Heart right ventricle (tissue), 16 donors: Measurements from ENCODE around the gene EXD3. TPM values are rescaled to one million over a fixed set of nuclear protein-coding genes. Genes with fewer than 3 reads are reported as not detected.
A peak's percentile ranks its signal among the peaks of the same experiment; 100 is the strongest.

ENCODE experiments used
- ATAC-seq, 8 donors: fragments of 200-7000 bp; cut with Tn5 transposase; one replicate each; pipeline ENCODE4 v1.9.1; 2020; ENCODE audit warnings: mild to moderate bottlenecking in 8 of 8, moderate library complexity in 8 of 8, moderate number of reproducible peaks in 1 of 8
- DNase-seq, 2 donors: peaks; one replicate each; pipeline ENCODE4 v3.0.0-alpha.2; 2020
- H3K27ac ChIP-seq, 10 donors: fragments of 200-600 bp; sonication (generic) in 2 of 10; one replicate each; pipeline versions ENCODE4 v1.5.0 to v1.8.0; 2020 to 2022; ENCODE audit warnings: mild to moderate bottlenecking in 3 of 10
- H3K27me3 ChIP-seq, 7 donors: fragments of 200-600 bp; one replicate each; pipeline ENCODE4 v1.8.0; 2021 to 2022; ENCODE audit warnings: mild to moderate bottlenecking in 2 of 7
- H3K36me3 ChIP-seq, 9 donors: fragments of 200-600 bp; sonication (generic) in 1 of 9; one replicate each; pipeline versions ENCODE4 v1.5.0 to v1.8.0; 2020 to 2022; ENCODE audit warnings: mild to moderate bottlenecking in 2 of 9
- H3K4me1 ChIP-seq, 9 donors: fragments of 200-600 bp; sonication (generic) in 1 of 9; one replicate each; pipeline versions ENCODE4 v1.5.0 to v1.8.0; 2020 to 2022; ENCODE audit warnings: mild to moderate bottlenecking in 4 of 9
- H3K4me3 ChIP-seq, 10 donors: fragments of 200-600 bp; sonication (generic) in 2 of 10; one replicate each; pipeline versions ENCODE4 v1.5.0 to v1.8.0; 2020 to 2022; ENCODE audit warnings: mild to moderate bottlenecking in 7 of 10, moderate library complexity in 2 of 10
- H3K9me3 ChIP-seq, 11 donors: fragments of 200-600 bp in 10 of 11; sonication (generic) in 2 of 11; one replicate each; pipeline versions ENCODE4 v1.5.0 to v1.8.0; 2013 to 2022; ENCODE audit warnings: mild to moderate bottlenecking in 2 of 11, control low read depth in 1 of 11, moderate library complexity in 1 of 11
- CTCF ChIP-seq, 9 donors: fragments of 200-600 bp; sonication (generic) in 2 of 9; IDR thresholded peaks; one replicate each; pipeline versions ENCODE4 v1.5.0 to v1.8.0; 2021 to 2022; ENCODE audit warnings: antibody characterized with exemption in 9 of 9, mild to moderate bottlenecking in 5 of 9, moderate library complexity in 1 of 9
- WGBS, 2 donors: extraction: QIAGEN DNeasy Blood & Tissue Kit; methylation state at CpG; one replicate each; pipeline ENCODE4 v1.1.7; 2013; ENCODE audit warnings: inconsistent platforms in 1 of 2; 5-methylcytosine and 5-hydroxymethylcytosine counted together
- intact Hi-C, 10 donors: fragments of 100-400 bp; cut with DNase I; formaldehyde crosslinking; loops; one replicate each; pipeline versions ENCODE4 v1.11.1 to v1.14.2; 2022
- polyA plus RNA-seq, 2 donors: library from polyadenylated mRNA; stranded (reverse); fragments of 200-250 nt; gene quantifications; one replicate each; pipeline ENCODE4 v1.2.3, GENCODE V29; 2013
- total RNA-seq, 10 donors: library from RNA; stranded (reverse); fragmentation: NEBNext Ultra II Directional in 3 of 10; extraction: Animal tissue kit (Norgen Biotek cat#: 25700) in 3 of 10; gene quantifications; one replicate each; pipeline versions ENCODE4 v1.2.1 to v1.2.4, GENCODE V29; 2021 to 2023
- donor health status: Arrhythmogenic right ventricular cardiomyopathy.
- donor health status: ischemic (EF 13 %, LVEDD 7.1; RV severe dilation, severe dysfunction).
- donor health status: healthy with polysubstance abuse.
- donor health status: DM: no; HTN: yes; CAD: no.
- donor health status: DM: no; HTN: no; CAD: no.
- donor health status: ischemic (EF 25% LVEDD 6.9; RV normal size, moderate dysfunction).
- donor health status: ischemic (EF 25% LVEDD 5.7; RV mildly dilated, moderate dysfunction).
- donor health status: healthy.
- donor health status: DM: yes; HTN: yes; CAD: no.
- donor health status: Ischemic cardiomyopathy.
- donor health status: ischemic (EF 35%, LVEDD 5.7; RV mildly dilated, moderate dysfunction).
- donor health status: nonischemic (EF 11% LVEDD 7.7; RV severe dilation, severe dysfunction).
- donor health status: DM: yes; HTN: yes; CAD: no.
- donor health status: PGD.
- donor health status: ischemic (EF 29% LVEDD 5.4; RV normal size, mild dysfunction).
- donor health status: nonischemic (EF 23%, LVEDD 6.1; RV moderate dilation, normal function).

EXD3 gene
- total and polyA plus RNA-seq, 12 donors = 5.8 to 33.0 (median 9.2) TPM

- WGBS, 2 donors = 89% methylated on average over 36 of the region's 36 CpGs
Observed at GRCh38 chr9:137449081-137449844, 26.3 kb upstream of the EXD3 start.

GRCh38 chr9:137448602-137448962 is 25.6 kb upstream of the EXD3 start:
- peaks cover 0 to 7% (median 4%) of the 10 kb centered on the region in 7 donors for H3K27me3 ChIP-seq
- intact Hi-C loops = loop anchor here in 1 of 10 donors (10.0 kb wide), 1 partner anchor 154 kb away; no protein-coding TSS in a partner anchor
- H3K4me1 ChIP-seq = peaks cover 0 to 23% (median 0%) of the 10 kb centered on the region in 9 donors
- no peak overlapping the region for H3K27ac ChIP-seq
- H3K4me3 ChIP-seq = no peak overlapping the region
- DNase-seq = peak in 1 of 2 donors; percentile 6
- TF ChIP-seq CTCF (IDR thresholded peaks at IDR 0.05) = no peak
- no peaks in the 10 kb centered on the region for H3K9me3 ChIP-seq
- no peak for ATAC-seq
- peaks cover 0 to 24% (median 0%) of the 10 kb centered on the region in 9 donors for H3K36me3 ChIP-seq
- 92 to 93% methylated on average over 16 of the region's 16 CpGs for WGBS, 2 donors

More at GRCh38 chr9:137449081-137449844, 26.3 kb upstream of the EXD3 start:
- H3K4me1 ChIP-seq = peaks cover 0 to 25% (median 2%) of the 10 kb centered on the region in 9 donors
- peak in 1 of 2 donors; percentile 6 for DNase-seq
- H3K36me3 ChIP-seq = peaks cover 0 to 24% (median 0%) of the 10 kb centered on the region in 9 donors
- no peak for TF ChIP-seq CTCF (IDR thresholded peaks at IDR 0.05)
- no peak for ATAC-seq
- H3K9me3 ChIP-seq = no peaks in the 10 kb centered on the region
- peaks cover 0 to under 1% (median 0%) of the 10 kb centered on the region in 7 donors for H3K27me3 ChIP-seq
- no peak overlapping the region for H3K4me3 ChIP-seq
- no peak overlapping the region for H3K27ac ChIP-seq
- intact Hi-C loops = loop anchor here in 1 of 10 donors (10.0 kb wide), 1 partner anchor 154 kb away; no protein-coding TSS in a partner anchor

- no peak for TF ChIP-seq CTCF (IDR thresholded peaks at IDR 0.05)
- peaks cover 0 to 13% (median 7%) of the 10 kb centered on the region in 7 donors for H3K27me3 ChIP-seq
- ATAC-seq (peak in 1 of 8 donors; percentile 17), DNase-seq (peak in 1 of 2 donors; percentile 8)
- no peaks in the 10 kb centered on the region for H3K9me3 ChIP-seq
- 89% methylated on average over 27 of the region's 27 CpGs for WGBS, 2 donors
- peaks cover 0 to 17% (median 0%) of the 10 kb centered on the region in 9 donors for H3K4me1 ChIP-seq
- H3K36me3 ChIP-seq = peaks cover 0 to 24% (median 0%) of the 10 kb centered on the region in 9 donors
- H3K27ac ChIP-seq = no peak overlapping the region
- no peak overlapping the region for H3K4me3 ChIP-seq
- intact Hi-C loops = loop anchor here in 1 of 10 donors (10.0 kb wide), 1 partner anchor 153 kb away; no protein-coding TSS in a partner anchor
Observed at GRCh38 chr9:137447722-137448601, 25.0 kb upstream of the EXD3 start.
